Measurements from ENCODE around the gene TUBGCP6. TPM values are rescaled to one million over a fixed set of nuclear protein-coding genes. Genes with fewer than 3 reads are reported as not detected.

Gene TUBGCP6
- polyA plus RNA-seq, 3 donors, result 3.7 to 72.8 (median 4.3) TPM

DNA sequence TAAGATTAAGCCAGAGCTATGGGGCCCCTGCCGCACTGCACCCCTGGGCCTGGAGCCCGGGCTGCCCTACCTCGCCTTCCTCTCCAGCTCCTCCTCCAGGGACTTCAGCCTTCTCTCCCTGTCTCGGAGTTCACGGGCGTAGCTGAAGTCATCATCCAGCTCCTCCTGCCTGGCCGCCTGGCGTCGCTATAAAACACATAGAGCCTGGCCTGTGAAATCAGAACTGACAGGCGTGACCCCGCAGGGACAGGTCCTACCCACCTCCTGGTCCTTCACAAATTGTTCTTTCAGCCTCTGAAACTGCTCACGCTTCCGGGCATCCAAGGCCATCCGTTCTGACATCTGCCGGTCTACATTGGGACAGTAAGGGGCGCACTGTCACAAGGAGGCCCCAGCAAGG, 20.8 kb downstream of the TUBGCP6 start:
- Mint-ChIP-seq H3K27ac (no peak overlapping the region), H3K4me3 (no peak overlapping the region), H3K36me3 (peaks cover 59 to 84% of the 10 kb centered on the region in 2 donors), H3K9me3 (no peaks in the 10 kb centered on the region), H3K4me1 (peaks cover 6% of the 10 kb centered on the region), H3K27me3 (ENCODE audit: low read depth in 3 of 3) (no peaks in the 10 kb centered on the region)
- Histone ChIP-seq H3K9me3 (replicated peaks in 1 of 2; ENCODE audit: control insufficient read depth in 1 of 2, insufficient read depth in 1 of 2, low read length in 2 of 2) (no peaks in the 10 kb centered on the region), H3K27ac (ENCODE audit: low read depth in 1 of 2, low read length in 2 of 2) (no peak overlapping the region), H3K4me2 (replicated peaks; ENCODE audit: extremely low read depth, low read length, poor library complexity, severe bottlenecking) (no peak overlapping the region), H3K9ac (ENCODE audit: insufficient read depth, low read length, poor library complexity, severe bottlenecking) (no peak overlapping the region), H3K36me3 (replicated peaks in 1 of 2; ENCODE audit: control insufficient read depth in 1 of 2, insufficient read depth in 2 of 2, low read length in 2 of 2) (peaks cover 70 to 82% of the 10 kb centered on the region in 2 donors), H3K4me1 (ENCODE audit: control insufficient read depth in 1 of 2, insufficient read depth in 2 of 2, low read length in 2 of 2) (peaks cover 0 to 9% of the 10 kb centered on the region in 2 donors), H3K4me3 (replicated peaks in 1 of 3; ENCODE audit: low read depth in 2 of 3, low read length in 3 of 3) (no peak overlapping the region), H4K20me1 (ENCODE audit: insufficient read depth, low read length) (peaks cover 16% of the 10 kb centered on the region), H3K79me2 (ENCODE audit: insufficient read depth, low read length) (no peaks in the 10 kb centered on the region), H2AFZ (ENCODE audit: insufficient read depth, low read depth, low read length, poor library complexity, severe bottlenecking) (no peak overlapping the region), H3K27me3 (ENCODE audit: control insufficient read depth in 2 of 2, insufficient read depth in 2 of 2, low read length in 2 of 2) (no peaks in the 10 kb centered on the region)
- 97% methylated on average over 16 of the region's 16 CpGs for WGBS (ENCODE audit: insufficient coverage)
- intact Hi-C loops (cut with micrococcal nuclease), result no loop called here
- DNase-seq, result no peak
- TF ChIP-seq, protein P1, sequence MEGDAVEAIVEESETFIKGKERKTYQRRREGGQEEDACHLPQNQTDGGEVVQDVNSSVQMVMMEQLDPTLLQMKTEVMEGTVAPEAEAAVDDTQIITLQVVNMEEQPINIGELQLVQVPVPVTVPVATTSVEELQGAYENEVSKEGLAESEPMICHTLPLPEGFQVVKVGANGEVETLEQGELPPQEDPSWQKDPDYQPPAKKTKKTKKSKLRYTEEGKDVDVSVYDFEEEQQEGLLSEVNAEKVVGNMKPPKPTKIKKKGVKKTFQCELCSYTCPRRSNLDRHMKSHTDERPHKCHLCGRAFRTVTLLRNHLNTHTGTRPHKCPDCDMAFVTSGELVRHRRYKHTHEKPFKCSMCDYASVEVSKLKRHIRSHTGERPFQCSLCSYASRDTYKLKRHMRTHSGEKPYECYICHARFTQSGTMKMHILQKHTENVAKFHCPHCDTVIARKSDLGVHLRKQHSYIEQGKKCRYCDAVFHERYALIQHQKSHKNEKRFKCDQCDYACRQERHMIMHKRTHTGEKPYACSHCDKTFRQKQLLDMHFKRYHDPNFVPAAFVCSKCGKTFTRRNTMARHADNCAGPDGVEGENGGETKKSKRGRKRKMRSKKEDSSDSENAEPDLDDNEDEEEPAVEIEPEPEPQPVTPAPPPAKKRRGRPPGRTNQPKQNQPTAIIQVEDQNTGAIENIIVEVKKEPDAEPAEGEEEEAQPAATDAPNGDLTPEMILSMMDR (IDR thresholded peaks at IDR 0.05), result no peak

DNA sequence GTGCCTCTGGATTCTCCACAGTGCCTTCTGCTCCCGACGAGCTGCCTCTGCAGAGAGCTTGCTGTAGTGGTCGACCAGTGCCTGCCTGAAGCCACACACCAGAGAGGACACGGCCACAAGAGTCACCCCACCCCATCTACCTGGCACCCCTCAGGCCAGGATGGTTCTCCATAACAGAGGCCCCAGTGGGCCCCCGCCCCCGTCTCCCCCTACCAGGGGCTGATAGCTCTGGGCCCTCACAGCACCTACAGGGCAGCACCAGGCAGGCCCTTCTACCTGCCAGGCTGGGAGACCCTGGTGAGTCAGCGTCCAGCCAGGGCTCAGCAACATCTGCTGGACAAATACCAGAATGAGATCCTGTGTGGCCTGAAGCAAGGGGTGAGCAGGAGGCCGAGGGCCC, 22.3 kb downstream of the TUBGCP6 start:
- peaks cover 0 to 9% of the 10 kb centered on the region in 2 donors for H3K4me1 ChIP-seq (ENCODE audit: control insufficient read depth in 1 of 2, insufficient read depth in 2 of 2, low read length in 2 of 2)
- DNase-seq, result no peak
- H3K36me3 ChIP-seq (replicated peaks in 1 of 2; ENCODE audit: control insufficient read depth in 1 of 2, insufficient read depth in 2 of 2, low read length in 2 of 2), result peaks cover 76 to 84% of the 10 kb centered on the region in 2 donors
- H3K27me3 ChIP-seq (ENCODE audit: control insufficient read depth in 2 of 2, insufficient read depth in 2 of 2, low read length in 2 of 2), result no peaks in the 10 kb centered on the region
- H4K20me1 ChIP-seq (ENCODE audit: insufficient read depth, low read length), result peaks cover 32% of the 10 kb centered on the region
- WGBS (ENCODE audit: insufficient coverage), result 98% methylated on average over 5 of the region's 8 CpGs
- Mint-ChIP-seq H3K4me3 (no peak overlapping the region), H3K27me3 (ENCODE audit: low read depth in 3 of 3) (no peaks in the 10 kb centered on the region), H3K27ac (no peak overlapping the region), H3K4me1 (peaks cover 6% of the 10 kb centered on the region), H3K9me3 (no peaks in the 10 kb centered on the region), H3K36me3 (peaks cover 63 to 88% of the 10 kb centered on the region in 2 donors)
- no peak overlapping the region for H3K27ac ChIP-seq (ENCODE audit: low read depth in 1 of 2, low read length in 2 of 2)
- no peak overlapping the region for H3K4me3 ChIP-seq (replicated peaks in 1 of 3; ENCODE audit: low read depth in 2 of 3, low read length in 3 of 3)
- no peak overlapping the region for H3K4me2 ChIP-seq (replicated peaks; ENCODE audit: extremely low read depth, low read length, poor library complexity, severe bottlenecking)
- H2AFZ ChIP-seq (ENCODE audit: insufficient read depth, low read depth, low read length, poor library complexity, severe bottlenecking), result no peak overlapping the region
- no peaks in the 10 kb centered on the region for H3K79me2 ChIP-seq (ENCODE audit: insufficient read depth, low read length)
- H3K9me3 ChIP-seq (replicated peaks in 1 of 2; ENCODE audit: control insufficient read depth in 1 of 2, insufficient read depth in 1 of 2, low read length in 2 of 2), result no peaks in the 10 kb centered on the region
- intact Hi-C loops (cut with micrococcal nuclease), result no loop called here
- no peak overlapping the region for H3K9ac ChIP-seq (ENCODE audit: insufficient read depth, low read length, poor library complexity, severe bottlenecking)
- TF ChIP-seq, protein P1 (IDR thresholded peaks at IDR 0.05), result no peak

Measured in CD14-positive monocyte (primary cell).